Epithelial cell of proximal tubule (primary cell): Measurements from ENCODE around the gene SLC22A15. TPM values are rescaled to one million over a fixed set of nuclear protein-coding genes. Genes with fewer than 3 reads are reported as not detected.
"Not testable (repeated sequence)": the region's sequence is repeated elsewhere in the genome, so short reads cannot be mapped to it uniquely, and the experiment has no call there.

Source experiments
- DNase-seq: peaks from one replicate; pipeline ENCODE4 v3.0.0-alpha.2; 2011; ENCODE audit warnings: low read depth
- H3K4me3 ChIP-seq: 2 replicates; pipeline ENCODE4 v1.5.1; 2011; ENCODE audit warnings: low read depth, mild to moderate bottlenecking, low read length
- CTCF ChIP-seq: conservative IDR thresholded peaks from 2 replicates; pipeline ENCODE4 v1.5.1; 2012; ENCODE audit warnings: low read depth, mild to moderate bottlenecking, low read length
- total RNA-seq: library from RNA; depleted of rRNA; stranded (reverse); fragments of >200 nt; gene quantifications from 2 replicates; pipeline ENCODE4 v1.2.3, GENCODE V29; 2015

SLC22A15 gene
- total RNA-seq, 1 donor from 2014 or later = 2.6 TPM

GRCh38 chr1:115951560-115951959 is 24.8 kb upstream of the SLC22A15 start:
- no peak for TF ChIP-seq CTCF
- no peak for DNase-seq
- H3K4me3 ChIP-seq = no peak overlapping the region

GRCh38 chr1:115952547-115952946 is 23.8 kb upstream of the SLC22A15 start:
- H3K4me3 ChIP-seq = no peak overlapping the region
- DNase-seq = no peak
- TF ChIP-seq CTCF = no peak

DNA sequence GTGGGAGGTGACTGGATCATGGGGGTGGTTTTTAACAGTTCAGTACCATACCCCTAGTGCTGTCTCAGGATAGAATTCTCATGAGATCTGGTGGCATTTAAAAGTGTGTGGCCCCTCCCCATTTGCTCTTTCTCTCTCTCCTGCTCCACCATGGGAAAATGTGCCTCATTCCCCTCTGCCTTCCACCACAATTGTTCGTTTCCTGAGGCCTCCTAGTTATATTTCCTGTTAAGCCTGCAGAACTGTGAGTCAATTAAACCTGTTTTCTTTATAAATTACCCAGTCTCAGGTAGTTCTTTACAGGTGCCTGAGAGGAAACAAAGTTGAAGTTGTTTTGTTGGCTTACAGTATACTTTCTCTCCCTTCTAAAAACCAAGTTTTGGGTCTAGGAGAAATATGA is 23.1 kb upstream of the SLC22A15 start:
- DNase-seq = no peak
- no peak for TF ChIP-seq CTCF
- H3K4me3 ChIP-seq = no peak overlapping the region

DNA sequence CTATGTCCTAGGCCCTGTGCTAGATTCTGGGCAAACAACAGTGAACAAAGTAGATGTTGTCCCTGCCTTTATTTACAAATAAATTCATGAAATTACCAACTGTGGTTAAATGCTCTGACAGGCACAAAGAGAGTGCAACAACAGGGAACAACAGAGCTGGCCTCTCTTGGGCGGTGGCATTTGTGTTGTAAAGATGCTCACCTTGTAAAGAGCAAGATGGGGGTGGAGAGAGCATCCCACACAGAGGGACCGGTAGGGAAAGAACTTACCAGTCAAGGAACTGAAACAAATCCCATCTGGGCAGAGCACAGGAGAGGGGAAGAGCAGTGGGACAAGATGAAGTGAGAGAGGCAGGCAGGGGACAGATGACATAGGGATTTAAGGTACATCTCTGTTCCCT is 21.6 kb upstream of the SLC22A15 start:
- DNase-seq = no peak
- H3K4me3 ChIP-seq = no peak overlapping the region
- TF ChIP-seq CTCF = no peak

GRCh38 chr1:115955228-115955627 is 21.1 kb upstream of the SLC22A15 start:
- DNase-seq = no peak
- TF ChIP-seq CTCF = no peak
- no peak overlapping the region for H3K4me3 ChIP-seq

- TF ChIP-seq CTCF = no peak
- DNase-seq = no peak
Observed at GRCh38 chr1:115958866-115959265, 17.4 kb upstream of the SLC22A15 start.

GRCh38 chr1:115969509-115969908 is 6.8 kb upstream of the SLC22A15 start:
- no peak overlapping the region for H3K4me3 ChIP-seq
- TF ChIP-seq CTCF = no peak
- DNase-seq = no peak

More at GRCh38 chr1:115958866-115959265, 17.4 kb upstream of the SLC22A15 start:
- H3K4me3 ChIP-seq = no peak overlapping the region

- not testable (repeated sequence) for DNase-seq, H3K4me3 ChIP-seq
Observed at GRCh38 chr1:115971778-115972177, 4.5 kb upstream of the SLC22A15 start.
